Vagina (tissue), 2 donors: ENCODE measurements around the gene BPIFB1. TPM values are rescaled to one million over a fixed set of nuclear protein-coding genes. Genes with fewer than 3 reads are reported as not detected.

Experiments
- DNase-seq, 2 donors: peaks; one replicate each; pipeline ENCODE4 v3.0.0-alpha.2; 2017; ENCODE audit errors: extremely low spot score in 2 of 2
- H3K27ac ChIP-seq: fragments of 200-600 bp; sonication (generic); one replicate; pipeline ENCODE4 v1.5.1; 2019
- H3K27me3 ChIP-seq: fragments of 200-600 bp; sonication (generic); one replicate; pipeline ENCODE4 v1.5.1; 2019
- H3K36me3 ChIP-seq, 2 donors: fragments of 200-600 bp; sonication (generic); one replicate each; pipeline ENCODE4 v1.5.1; 2017 to 2019
- H3K4me1 ChIP-seq: fragments of 200-600 bp; sonication (generic); one replicate; pipeline ENCODE4 v1.5.1; 2019
- H3K4me3 ChIP-seq, 2 donors: fragments of 200-600 bp; sonication (generic); 1 replicate in 1 of 2; 2 replicates in 1 of 2; pipeline ENCODE4 v1.5.1; 2016 to 2019
- H3K9me3 ChIP-seq: fragments of 200-600 bp; sonication (generic); one replicate; pipeline ENCODE4 v1.5.1; 2019
- POLR2A ChIP-seq, 2 donors: fragments of 450-650 bp; IDR thresholded peaks; one replicate each; pipeline ENCODE4 v1.6.1; 2017; ENCODE audit warnings: antibody characterized with exemption in 2 of 2, mild to moderate bottlenecking in 2 of 2, moderate library complexity in 2 of 2
- POLR2AphosphoS5 ChIP-seq, 2 donors: sonication (generic); formaldehyde crosslinking; IDR thresholded peaks; one replicate each; pipeline ENCODE4 v1.9.0; 2017; ENCODE audit warnings: antibody characterized with exemption in 2 of 2, mild to moderate bottlenecking in 2 of 2, low read depth in 1 of 2; ENCODE audit not compliant: insufficient read depth in 1 of 2
- intact Hi-C: fragments of 100-400 bp; cut with DNase I; formaldehyde crosslinking; loops from one replicate; pipeline ENCODE4 v1.15.1; 2023
- total RNA-seq: library from RNA; depleted of rRNA; stranded (reverse); fragments of >200 nt; gene quantifications from one replicate; pipeline ENCODE4 v1.2.3, GENCODE V29; 2016
- TF ChIP-seq, protein P1 (sequence below), 3 experiments: fragments of 450-650 bp in 2 of 3; fragments of 200-600 bp in 1 of 3; sonication (generic) in 1 of 3; IDR thresholded peaks; one replicate each; pipeline ENCODE4 v1.5.1; 2017 to 2019; ENCODE audit warnings: antibody characterized with exemption in 3 of 3, mild to moderate bottlenecking in 2 of 3, moderate library complexity in 2 of 3

Gene BPIFB1
- total RNA-seq, 1 donor from 2014 or later = not detected

GRCh38 chr20:33284937-33285336, 1.9 kb downstream of the BPIFB1 start:
- DNase-seq = no peak
- intact Hi-C loops = no loop called here
- Histone ChIP-seq H3K27ac (no peak overlapping the region), H3K36me3 (no peaks in the 10 kb centered on the region), H3K4me1 (no peaks in the 10 kb centered on the region), H3K27me3 (no peaks in the 10 kb centered on the region), H3K9me3 (no peaks in the 10 kb centered on the region), H3K4me3 (no peak overlapping the region)
- TF ChIP-seq POLR2A (IDR thresholded peaks at IDR 0.05) (no peak), POLR2AphosphoS5 (IDR thresholded peaks at IDR 0.05; ENCODE audit: insufficient read depth in 1 of 2, low read depth in 1 of 2) (no peak)
- TF ChIP-seq, protein P1, sequence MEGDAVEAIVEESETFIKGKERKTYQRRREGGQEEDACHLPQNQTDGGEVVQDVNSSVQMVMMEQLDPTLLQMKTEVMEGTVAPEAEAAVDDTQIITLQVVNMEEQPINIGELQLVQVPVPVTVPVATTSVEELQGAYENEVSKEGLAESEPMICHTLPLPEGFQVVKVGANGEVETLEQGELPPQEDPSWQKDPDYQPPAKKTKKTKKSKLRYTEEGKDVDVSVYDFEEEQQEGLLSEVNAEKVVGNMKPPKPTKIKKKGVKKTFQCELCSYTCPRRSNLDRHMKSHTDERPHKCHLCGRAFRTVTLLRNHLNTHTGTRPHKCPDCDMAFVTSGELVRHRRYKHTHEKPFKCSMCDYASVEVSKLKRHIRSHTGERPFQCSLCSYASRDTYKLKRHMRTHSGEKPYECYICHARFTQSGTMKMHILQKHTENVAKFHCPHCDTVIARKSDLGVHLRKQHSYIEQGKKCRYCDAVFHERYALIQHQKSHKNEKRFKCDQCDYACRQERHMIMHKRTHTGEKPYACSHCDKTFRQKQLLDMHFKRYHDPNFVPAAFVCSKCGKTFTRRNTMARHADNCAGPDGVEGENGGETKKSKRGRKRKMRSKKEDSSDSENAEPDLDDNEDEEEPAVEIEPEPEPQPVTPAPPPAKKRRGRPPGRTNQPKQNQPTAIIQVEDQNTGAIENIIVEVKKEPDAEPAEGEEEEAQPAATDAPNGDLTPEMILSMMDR (IDR thresholded peaks at IDR 0.05) = no peak

- Histone ChIP-seq H3K9me3 (no peaks in the 10 kb centered on the region), H3K4me3 (no peak overlapping the region), H3K27me3 (no peaks in the 10 kb centered on the region), H3K36me3 (no peaks in the 10 kb centered on the region), H3K27ac (no peak overlapping the region), H3K4me1 (no peaks in the 10 kb centered on the region)
- TF ChIP-seq, protein P1 (IDR thresholded peaks at IDR 0.05) = no peak
- TF ChIP-seq POLR2AphosphoS5 (IDR thresholded peaks at IDR 0.05; ENCODE audit: insufficient read depth in 1 of 2, low read depth in 1 of 2) (no peak), POLR2A (IDR thresholded peaks at IDR 0.05) (no peak)
- intact Hi-C loops = no loop called here
- DNase-seq = no peak
Measured at GRCh38 chr20:33285861-33286495, 3.0 kb downstream of the BPIFB1 start.

DNA sequence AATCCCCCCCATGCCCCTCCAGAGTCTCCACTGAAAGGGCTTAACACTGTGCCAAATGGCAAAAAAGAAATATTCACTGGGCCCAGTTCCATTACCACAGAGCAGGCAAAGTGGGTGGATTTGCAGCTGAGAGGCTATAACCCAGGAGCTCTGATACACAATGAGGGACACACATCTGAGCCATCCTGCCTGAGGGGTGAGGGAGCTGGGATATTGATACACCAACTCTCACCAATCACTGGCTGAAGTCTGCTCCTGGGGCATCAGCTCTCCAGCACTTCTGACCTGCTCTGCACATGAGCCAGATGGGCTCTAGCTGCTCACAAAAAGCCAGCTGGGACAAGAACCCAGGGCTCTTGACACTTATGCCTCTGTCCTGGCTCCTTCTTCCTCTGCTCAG, 4.9 kb downstream of the BPIFB1 start:
- no peak for DNase-seq
- Histone ChIP-seq H3K9me3 (no peaks in the 10 kb centered on the region), H3K36me3 (no peaks in the 10 kb centered on the region), H3K27ac (no peak overlapping the region), H3K27me3 (no peaks in the 10 kb centered on the region), H3K4me3 (no peak overlapping the region), H3K4me1 (no peaks in the 10 kb centered on the region)
- intact Hi-C loops = no loop called here
- no peak for TF ChIP-seq POLR2AphosphoS5 (IDR thresholded peaks at IDR 0.05; ENCODE audit: insufficient read depth in 1 of 2, low read depth in 1 of 2)

- H3K27ac ChIP-seq = no peak overlapping the region
- DNase-seq = no peak
- no peaks in the 10 kb centered on the region for H3K27me3 ChIP-seq
- no peaks in the 10 kb centered on the region for H3K36me3 ChIP-seq
- intact Hi-C loops = loop anchor here (10.0 kb wide), 1 partner anchor 386 kb away; no protein-coding TSS in a partner anchor
- no peaks in the 10 kb centered on the region for H3K9me3 ChIP-seq
- TF ChIP-seq POLR2AphosphoS5 (IDR thresholded peaks at IDR 0.05; ENCODE audit: insufficient read depth in 1 of 2, low read depth in 1 of 2) = no peak
- TF ChIP-seq, protein P1 (IDR thresholded peaks at IDR 0.05) = no peak
- H3K4me3 ChIP-seq = no peak overlapping the region
- no peaks in the 10 kb centered on the region for H3K4me1 ChIP-seq
Measured at GRCh38 chr20:33290852-33291251, 7.8 kb downstream of the BPIFB1 start.

GRCh38 chr20:33291416-33291815, 8.4 kb downstream of the BPIFB1 start:
- H3K9me3 ChIP-seq = no peaks in the 10 kb centered on the region
- no peaks in the 10 kb centered on the region for H3K27me3 ChIP-seq
- no peak overlapping the region for H3K27ac ChIP-seq
- H3K36me3 ChIP-seq = no peaks in the 10 kb centered on the region
- intact Hi-C loops = loop anchor here (10.0 kb wide), 1 partner anchor 387 kb away; no protein-coding TSS in a partner anchor
- TF ChIP-seq POLR2AphosphoS5 (IDR thresholded peaks at IDR 0.05; ENCODE audit: insufficient read depth in 1 of 2, low read depth in 1 of 2) = no peak
- TF ChIP-seq, protein P1 (IDR thresholded peaks at IDR 0.05) = no peak
- no peak for TF ChIP-seq POLR2A (IDR thresholded peaks at IDR 0.05)
- no peak overlapping the region for H3K4me3 ChIP-seq
- no peak for DNase-seq
- H3K4me1 ChIP-seq = no peaks in the 10 kb centered on the region
